GM19372 (cell line): ENCODE measurements around the gene FBLN1.
"Not testable (repeated sequence)": the region's sequence is repeated elsewhere in the genome, so short reads cannot be mapped to it uniquely, and the experiment has no call there.

Experiments
- ATAC-seq: cut with Tn5 transposase; IDR thresholded peaks from one replicate; pipeline ENCODE4 v1.9.1; 2021; ENCODE audit warnings: mild to moderate bottlenecking, low read depth, moderate library complexity; ENCODE audit not compliant: unreplicated experiment

Gene FBLN1

GRCh38 chr22:45525480-45525879 lies 22.8 kb downstream of the FBLN1 start:
- ATAC-seq = no peak

- no peak for ATAC-seq
Measured at GRCh38 chr22:45526281-45526680, 23.6 kb downstream of the FBLN1 start.

- no peak for ATAC-seq
Measured at GRCh38 chr22:45526768-45527360, 24.2 kb downstream of the FBLN1 start.

- no peak for ATAC-seq
Measured at GRCh38 chr22:45527456-45527855, 24.8 kb downstream of the FBLN1 start.

- ATAC-seq = no peak
Measured at GRCh38 chr22:45528046-45528445, 25.4 kb downstream of the FBLN1 start.

GRCh38 chr22:45529105-45529504 lies 26.4 kb downstream of the FBLN1 start:
- no peak for ATAC-seq

GRCh38 chr22:45529971-45530575 lies 27.4 kb downstream of the FBLN1 start:
- ATAC-seq = no peak

GRCh38 chr22:45531441-45532234 lies 29.0 kb downstream of the FBLN1 start:
- ATAC-seq = no peak

- ATAC-seq = no peak
Measured at GRCh38 chr22:45532235-45532631, 29.6 kb downstream of the FBLN1 start.

- no peak for ATAC-seq
Measured at GRCh38 chr22:45533703-45534102, 31.0 kb downstream of the FBLN1 start.

GRCh38 chr22:45534339-45535192 lies 31.9 kb downstream of the FBLN1 start:
- ATAC-seq = no peak

GRCh38 chr22:45535290-45535689 lies 32.6 kb downstream of the FBLN1 start:
- ATAC-seq = no peak

- not testable (repeated sequence) for ATAC-seq
Measured at GRCh38 chr22:45535835-45536234, 33.2 kb downstream of the FBLN1 start.

GRCh38 chr22:45537734-45538181 lies 35.1 kb downstream of the FBLN1 start:
- no peak for ATAC-seq

GRCh38 chr22:45538281-45538680 lies 35.6 kb downstream of the FBLN1 start:
- no peak for ATAC-seq

- no peak for ATAC-seq
Measured at GRCh38 chr22:45540122-45540521, 37.4 kb downstream of the FBLN1 start.

GRCh38 chr22:45541382-45541979 lies 38.8 kb downstream of the FBLN1 start:
- ATAC-seq = no peak

GRCh38 chr22:45542001-45542520 lies 39.4 kb downstream of the FBLN1 start:
- ATAC-seq = no peak

- ATAC-seq = not testable (repeated sequence)
Measured at GRCh38 chr22:45542736-45543135, 40.1 kb downstream of the FBLN1 start.

- ATAC-seq = no peak
Measured at GRCh38 chr22:45543243-45543642, 40.6 kb downstream of the FBLN1 start.
